WTC11 (cell line): Measurements from ENCODE around the gene TRIM29. TPM values are rescaled to one million over a fixed set of nuclear protein-coding genes. Genes with fewer than 3 reads are reported as not detected.
"Not testable (repeated sequence)": the region's sequence is repeated elsewhere in the genome, so short reads cannot be mapped to it uniquely, and the experiment has no call there.

Experiments used
- ATAC-seq: fragments of 200-7000 bp; cut with Tn5 transposase; 2 replicates; pipeline ENCODE4 v1.10.0; 2021; ENCODE audit warnings: mild to moderate bottlenecking, moderate library complexity
- CTCF ChIA-PET: fragments of 300-600 bp; sonication (Branson Sonifier 250); formaldehyde crosslinking; loops from one replicate; lab custom pipeline; 2021; ENCODE audit warnings: antibody characterized with exemption; lab: Charles Lee
- POLR2A ChIA-PET: fragments of 350-600 bp; sonication (Branson Sonifier 250); formaldehyde crosslinking; loops from one replicate; lab custom pipeline; 2021; ENCODE audit warnings: antibody characterized with exemption; lab: Charles Lee
- DNase-seq: peaks from one replicate; pipeline ENCODE4 v3.0.0; 2021; ENCODE audit warnings: low spot score
- H3K27ac Mint-ChIP-seq: 2 replicates; pipeline ENCODE4 v1.8.0; 2021; ENCODE audit warnings: mixed read lengths
- H3K27me3 Mint-ChIP-seq: 2 replicates; pipeline ENCODE4 v1.8.0; 2021; ENCODE audit warnings: low read depth, mild to moderate bottlenecking, moderate library complexity, mixed read lengths
- H3K36me3 Mint-ChIP-seq: 2 replicates; pipeline ENCODE4 v1.8.0; 2021; ENCODE audit warnings: mixed read lengths
- H3K4me1 Mint-ChIP-seq: 2 replicates; pipeline ENCODE4 v1.8.0; 2022; ENCODE audit warnings: mixed read lengths
- H3K4me3 Mint-ChIP-seq: 2 replicates; pipeline ENCODE4 v1.8.0; 2021; ENCODE audit warnings: mild to moderate bottlenecking, moderate library complexity, mixed read lengths
- H3K9me3 Mint-ChIP-seq: 2 replicates; pipeline ENCODE4 v1.8.0; 2021; ENCODE audit warnings: mixed read lengths
- CREB1 ChIP-seq: sonication (generic); formaldehyde crosslinking; IDR thresholded peaks from 2 replicates; pipeline ENCODE4 v1.8.0; 2023; ENCODE audit warnings: mild to moderate bottlenecking, missing genetic modification reagents
- FOXJ3 ChIP-seq: sonication (generic); formaldehyde crosslinking; IDR thresholded peaks from 2 replicates; pipeline ENCODE4 v1.9.0; 2021; ENCODE audit warnings: missing genetic modification reagents, mild to moderate bottlenecking, borderline replicate concordance
- GTF2I ChIP-seq: fragments of 250-450 bp; sonication (Bioruptor Pico); conservative IDR thresholded peaks from 2 replicates; pipeline ENCODE4 v1.4.0; 2021; ENCODE audit warnings: mild to moderate bottlenecking
- MYBL2 ChIP-seq: sonication (generic); formaldehyde crosslinking; IDR thresholded peaks from 2 replicates; pipeline ENCODE4 v1.8.1; 2023; ENCODE audit warnings: mild to moderate bottlenecking, moderate library complexity, missing genetic modification reagents
- NFE2L1 ChIP-seq: sonication (generic); formaldehyde crosslinking; IDR thresholded peaks from 2 replicates; pipeline ENCODE4 v1.8.1; 2023; ENCODE audit warnings: missing genetic modification reagents
- OVOL2 ChIP-seq: fragments of 250-450 bp; sonication (Bioruptor Pico); IDR thresholded peaks from 2 replicates; pipeline ENCODE4 v1.9.0; 2021; ENCODE audit warnings: mild to moderate bottlenecking, borderline replicate concordance
- SMAD3 ChIP-seq: sonication (generic); formaldehyde crosslinking; IDR thresholded peaks from 2 replicates; pipeline ENCODE4 v1.8.0; 2022; ENCODE audit warnings: missing genetic modification reagents, mild to moderate bottlenecking, borderline replicate concordance
- SOX15 ChIP-seq: fragments of 250-450 bp; sonication (Bioruptor Pico); IDR thresholded peaks from 2 replicates; pipeline ENCODE4 v1.9.0; 2021; ENCODE audit warnings: mild to moderate bottlenecking
- ZNF232 ChIP-seq: sonication (generic); formaldehyde crosslinking; IDR thresholded peaks from 2 replicates; pipeline ENCODE4 v1.8.0; 2022; ENCODE audit warnings: mild to moderate bottlenecking, missing genetic modification reagents
- total RNA-seq: library from RNA; stranded (reverse); gene quantifications from 3 replicates; pipeline ENCODE4 v1.2.3, GENCODE V29; 2021
- TF ChIP-seq, protein P1 (sequence below): sonication (generic); formaldehyde crosslinking; IDR thresholded peaks from 2 replicates; pipeline ENCODE4 v1.8.1; 2023; ENCODE audit warnings: mild to moderate bottlenecking, missing genetic modification reagents
- TF ChIP-seq, protein P2 (sequence below): sonication (generic); formaldehyde crosslinking; IDR thresholded peaks from 2 replicates; pipeline ENCODE4 v1.8.0; 2022; ENCODE audit warnings: mild to moderate bottlenecking, missing genetic modification reagents
- TF ChIP-seq, protein P3 (sequence below): sonication (generic); formaldehyde crosslinking; IDR thresholded peaks from 2 replicates; pipeline ENCODE4 v1.8.0; 2022; ENCODE audit warnings: mild to moderate bottlenecking, missing genetic modification reagents
- TF ChIP-seq, protein P4 (sequence below): sonication (generic); formaldehyde crosslinking; IDR thresholded peaks from 2 replicates; pipeline ENCODE4 v1.8.1; 2022; ENCODE audit warnings: mild to moderate bottlenecking, moderate library complexity, missing genetic modification reagents
- TF ChIP-seq, protein P5 (sequence below): sonication (generic); formaldehyde crosslinking; IDR thresholded peaks from 2 replicates; pipeline ENCODE4 v1.8.1; 2023; ENCODE audit warnings: mild to moderate bottlenecking, missing genetic modification reagents

Gene TRIM29
- total RNA-seq, 1 experiment from 2014 or later, result 0.11 TPM

DNA sequence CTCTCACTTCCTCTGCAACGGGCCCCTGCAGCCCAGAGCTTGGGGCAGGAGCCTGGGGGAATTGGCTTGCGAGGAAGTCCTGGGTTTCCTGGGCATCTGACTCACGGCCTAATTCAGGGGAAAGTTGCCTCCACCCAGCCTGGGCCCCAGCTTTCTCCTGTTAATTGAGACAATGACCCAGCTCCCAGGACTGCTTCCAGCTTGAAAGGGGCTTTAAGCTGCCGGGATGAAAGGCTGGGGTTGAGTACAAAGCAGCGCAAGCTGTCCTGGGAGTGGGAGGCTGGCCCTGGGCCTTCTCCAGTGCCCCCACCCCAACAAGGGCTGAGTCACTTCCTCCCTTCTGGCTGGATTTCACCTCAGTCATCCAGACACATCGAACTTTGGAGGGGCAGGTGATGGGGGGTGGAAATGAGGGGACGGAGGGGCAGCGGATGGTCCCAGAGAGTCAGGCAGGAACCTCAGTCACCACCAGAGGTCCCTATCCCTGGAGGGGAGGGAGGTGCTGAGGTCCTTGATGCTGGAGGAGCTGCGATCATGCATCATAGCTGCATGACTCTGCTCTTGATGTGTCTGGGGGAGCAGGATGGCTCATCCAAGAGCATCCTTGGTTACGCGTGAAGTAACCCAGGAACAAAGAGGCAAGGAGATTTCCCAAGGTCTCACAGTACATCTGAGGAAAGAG lies 42.8 kb upstream of the TRIM29 start (continued):
- TF ChIP-seq, protein P1, sequence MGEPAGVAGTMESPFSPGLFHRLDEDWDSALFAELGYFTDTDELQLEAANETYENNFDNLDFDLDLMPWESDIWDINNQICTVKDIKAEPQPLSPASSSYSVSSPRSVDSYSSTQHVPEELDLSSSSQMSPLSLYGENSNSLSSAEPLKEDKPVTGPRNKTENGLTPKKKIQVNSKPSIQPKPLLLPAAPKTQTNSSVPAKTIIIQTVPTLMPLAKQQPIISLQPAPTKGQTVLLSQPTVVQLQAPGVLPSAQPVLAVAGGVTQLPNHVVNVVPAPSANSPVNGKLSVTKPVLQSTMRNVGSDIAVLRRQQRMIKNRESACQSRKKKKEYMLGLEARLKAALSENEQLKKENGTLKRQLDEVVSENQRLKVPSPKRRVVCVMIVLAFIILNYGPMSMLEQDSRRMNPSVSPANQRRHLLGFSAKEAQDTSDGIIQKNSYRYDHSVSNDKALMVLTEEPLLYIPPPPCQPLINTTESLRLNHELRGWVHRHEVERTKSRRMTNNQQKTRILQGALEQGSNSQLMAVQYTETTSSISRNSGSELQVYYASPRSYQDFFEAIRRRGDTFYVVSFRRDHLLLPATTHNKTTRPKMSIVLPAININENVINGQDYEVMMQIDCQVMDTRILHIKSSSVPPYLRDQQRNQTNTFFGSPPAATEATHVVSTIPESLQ, result no peak

DNA sequence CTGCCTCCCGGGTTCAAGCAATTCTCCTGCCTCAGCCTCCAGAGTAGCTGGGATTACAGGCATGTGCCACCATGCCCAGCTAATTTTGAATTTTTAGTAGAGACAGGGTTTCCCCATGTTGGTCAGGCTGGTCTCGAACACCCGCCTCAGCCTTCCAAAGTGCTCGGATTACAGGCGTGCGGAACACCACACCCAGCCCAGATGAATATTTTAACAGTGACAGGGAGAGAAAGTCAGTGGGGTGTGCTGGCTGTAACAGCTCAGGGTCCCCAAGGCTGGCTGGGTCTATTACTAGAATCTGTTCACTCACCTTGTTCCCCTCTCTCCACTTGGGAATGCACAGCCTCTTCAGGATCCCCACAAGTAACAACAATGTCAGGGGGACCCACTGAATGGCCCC lies 42.1 kb upstream of the TRIM29 start:
- not testable (repeated sequence) for DNase-seq, H3K36me3 Mint-ChIP-seq, H3K27ac Mint-ChIP-seq, ATAC-seq, H3K9me3 Mint-ChIP-seq, H3K4me3 Mint-ChIP-seq
- H3K4me1 Mint-ChIP-seq, result peaks cover 12% of the 10 kb centered on the region
- CTCF ChIA-PET, result interaction anchor here (0.9 to 5.7 kb wide), 16 partner anchors 8 to 124 kb away, joined by 3 to 109 read pairs (median 12); partner anchors contain the start of genes OAF and POU2F3
- POLR2A ChIA-PET, result interaction anchor here (0.7 to 1.9 kb wide), 2 partner anchors 33 to 138 kb away, joined by 3 to 4 read pairs; no protein-coding TSS in a partner anchor
- H3K27me3 Mint-ChIP-seq, result peaks cover 82% of the 10 kb centered on the region

DNA sequence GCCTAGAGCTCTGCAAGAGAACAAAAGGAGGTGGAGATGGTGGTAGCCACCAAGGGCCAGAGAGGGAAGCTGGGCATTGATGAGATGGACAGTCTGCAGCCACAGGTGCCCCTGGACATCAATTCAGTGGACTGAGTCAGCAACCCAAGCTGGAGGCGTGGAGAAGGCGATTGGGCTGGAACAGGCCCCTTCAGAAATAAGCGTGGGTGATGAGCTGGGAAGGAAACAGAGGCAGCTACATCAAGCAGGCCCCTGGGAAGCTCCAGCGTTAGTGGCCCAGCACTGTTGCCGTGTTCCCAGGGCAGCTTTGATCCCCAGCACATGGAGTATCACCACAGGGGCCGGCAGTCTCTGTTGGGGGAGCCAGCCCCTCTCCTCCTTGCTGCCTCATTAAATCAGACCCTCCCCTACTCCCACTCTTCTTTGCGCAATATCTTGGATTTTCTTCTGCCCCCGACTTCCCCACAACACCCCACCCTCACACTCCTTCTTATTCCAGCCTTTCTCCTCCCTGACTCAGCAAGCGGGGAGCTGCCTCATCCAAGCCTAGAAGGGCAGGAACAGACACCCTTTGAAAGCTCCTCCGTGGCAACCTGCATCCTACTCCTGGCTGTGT lies 41.3 kb upstream of the TRIM29 start:
- Mint-ChIP-seq H3K4me3 (no peak overlapping the region), H3K4me1 (peaks cover 10% of the 10 kb centered on the region), H3K9me3 (no peaks in the 10 kb centered on the region), H3K27ac (no peak overlapping the region), H3K36me3 (no peaks in the 10 kb centered on the region), H3K27me3 (peaks cover 84% of the 10 kb centered on the region)
- no peak for DNase-seq
- no peak for ATAC-seq
- CTCF ChIA-PET, result interaction anchor here (0.8 to 5.7 kb wide), 10 partner anchors 9 to 123 kb away, joined by 3 to 109 read pairs (median 16); no protein-coding TSS in a partner anchor
- POLR2A ChIA-PET, result interaction anchor here (1.9 kb wide), 1 partner anchor 33 kb away, joined by 4 read pairs; no protein-coding TSS in a partner anchor
- TF ChIP-seq SMAD3 (CRISPR knock-in tag) (no peak), FOXJ3 (CRISPR knock-in tag) (no peak), GTF2I (CRISPR knock-in tag) (no peak), ZNF232 (no peak), NFE2L1 (CRISPR knock-in tag) (no peak), SOX15 (CRISPR knock-in tag) (no peak)
- TF ChIP-seq, protein P2, sequence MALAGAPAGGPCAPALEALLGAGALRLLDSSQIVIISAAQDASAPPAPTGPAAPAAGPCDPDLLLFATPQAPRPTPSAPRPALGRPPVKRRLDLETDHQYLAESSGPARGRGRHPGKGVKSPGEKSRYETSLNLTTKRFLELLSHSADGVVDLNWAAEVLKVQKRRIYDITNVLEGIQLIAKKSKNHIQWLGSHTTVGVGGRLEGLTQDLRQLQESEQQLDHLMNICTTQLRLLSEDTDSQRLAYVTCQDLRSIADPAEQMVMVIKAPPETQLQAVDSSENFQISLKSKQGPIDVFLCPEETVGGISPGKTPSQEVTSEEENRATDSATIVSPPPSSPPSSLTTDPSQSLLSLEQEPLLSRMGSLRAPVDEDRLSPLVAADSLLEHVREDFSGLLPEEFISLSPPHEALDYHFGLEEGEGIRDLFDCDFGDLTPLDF, result no peak
- TF ChIP-seq, protein P3, sequence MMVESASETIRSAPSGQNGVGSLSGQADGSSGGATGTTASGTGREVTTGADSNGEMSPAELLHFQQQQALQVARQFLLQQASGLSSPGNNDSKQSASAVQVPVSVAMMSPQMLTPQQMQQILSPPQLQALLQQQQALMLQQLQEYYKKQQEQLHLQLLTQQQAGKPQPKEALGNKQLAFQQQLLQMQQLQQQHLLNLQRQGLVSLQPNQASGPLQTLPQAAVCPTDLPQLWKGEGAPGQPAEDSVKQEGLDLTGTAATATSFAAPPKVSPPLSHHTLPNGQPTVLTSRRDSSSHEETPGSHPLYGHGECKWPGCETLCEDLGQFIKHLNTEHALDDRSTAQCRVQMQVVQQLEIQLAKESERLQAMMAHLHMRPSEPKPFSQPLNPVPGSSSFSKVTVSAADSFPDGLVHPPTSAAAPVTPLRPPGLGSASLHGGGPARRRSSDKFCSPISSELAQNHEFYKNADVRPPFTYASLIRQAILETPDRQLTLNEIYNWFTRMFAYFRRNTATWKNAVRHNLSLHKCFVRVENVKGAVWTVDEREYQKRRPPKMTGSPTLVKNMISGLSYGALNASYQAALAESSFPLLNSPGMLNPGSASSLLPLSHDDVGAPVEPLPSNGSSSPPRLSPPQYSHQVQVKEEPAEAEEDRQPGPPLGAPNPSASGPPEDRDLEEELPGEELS (CRISPR knock-in tag), result no peak
- TF ChIP-seq, protein P4, sequence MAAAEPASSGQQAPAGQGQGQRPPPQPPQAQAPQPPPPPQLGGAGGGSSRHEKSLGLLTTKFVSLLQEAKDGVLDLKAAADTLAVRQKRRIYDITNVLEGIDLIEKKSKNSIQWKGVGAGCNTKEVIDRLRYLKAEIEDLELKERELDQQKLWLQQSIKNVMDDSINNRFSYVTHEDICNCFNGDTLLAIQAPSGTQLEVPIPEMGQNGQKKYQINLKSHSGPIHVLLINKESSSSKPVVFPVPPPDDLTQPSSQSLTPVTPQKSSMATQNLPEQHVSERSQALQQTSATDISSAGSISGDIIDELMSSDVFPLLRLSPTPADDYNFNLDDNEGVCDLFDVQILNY (CRISPR knock-in tag), result no peak

DNA sequence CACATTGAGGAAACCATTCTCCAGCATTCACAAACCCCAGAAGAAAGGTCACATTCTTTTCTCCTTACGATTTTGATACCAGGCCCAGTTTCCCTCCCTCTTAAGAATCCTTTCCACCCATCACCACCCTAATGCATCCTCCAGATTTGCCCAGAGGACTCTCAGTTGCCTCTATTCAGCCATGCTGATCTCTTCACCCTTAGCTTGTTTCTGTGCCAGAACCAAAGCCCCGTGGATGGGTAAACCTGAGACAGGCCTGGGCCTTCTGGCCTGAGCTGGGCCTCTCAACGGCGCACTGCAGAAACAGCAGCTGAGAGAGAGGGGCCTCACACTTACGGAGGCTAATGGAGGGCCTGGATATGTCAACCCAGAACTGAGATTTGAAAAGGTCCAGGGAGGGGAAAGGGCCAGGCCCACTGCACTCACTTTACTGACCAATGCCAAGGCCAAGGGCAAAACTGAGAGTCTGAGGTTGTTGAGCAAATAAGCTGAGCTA lies 40.7 kb upstream of the TRIM29 start:
- ChIA-PET POLR2A (interaction anchor here (1.9 kb wide), 1 partner anchor 34 kb away, joined by 4 read pairs; no protein-coding TSS in a partner anchor), CTCF (interaction anchor here (0.8 to 5.7 kb wide), 9 partner anchors 8 to 124 kb away, joined by 3 to 109 read pairs (median 12); no protein-coding TSS in a partner anchor)
- no peak for DNase-seq
- peaks cover 10% of the 10 kb centered on the region for H3K4me1 Mint-ChIP-seq
- no peaks in the 10 kb centered on the region for H3K36me3 Mint-ChIP-seq
- no peaks in the 10 kb centered on the region for H3K9me3 Mint-ChIP-seq
- no peak for ATAC-seq
- no peak overlapping the region for H3K27ac Mint-ChIP-seq
- peaks cover 85% of the 10 kb centered on the region for H3K27me3 Mint-ChIP-seq
- no peak overlapping the region for H3K4me3 Mint-ChIP-seq
- TF ChIP-seq, protein P5, sequence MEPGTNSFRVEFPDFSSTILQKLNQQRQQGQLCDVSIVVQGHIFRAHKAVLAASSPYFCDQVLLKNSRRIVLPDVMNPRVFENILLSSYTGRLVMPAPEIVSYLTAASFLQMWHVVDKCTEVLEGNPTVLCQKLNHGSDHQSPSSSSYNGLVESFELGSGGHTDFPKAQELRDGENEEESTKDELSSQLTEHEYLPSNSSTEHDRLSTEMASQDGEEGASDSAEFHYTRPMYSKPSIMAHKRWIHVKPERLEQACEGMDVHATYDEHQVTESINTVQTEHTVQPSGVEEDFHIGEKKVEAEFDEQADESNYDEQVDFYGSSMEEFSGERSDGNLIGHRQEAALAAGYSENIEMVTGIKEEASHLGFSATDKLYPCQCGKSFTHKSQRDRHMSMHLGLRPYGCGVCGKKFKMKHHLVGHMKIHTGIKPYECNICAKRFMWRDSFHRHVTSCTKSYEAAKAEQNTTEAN (CRISPR knock-in tag), result no peak
- no peak for TF ChIP-seq CREB1
- TF ChIP-seq, protein P1, result no peak
- no peak for TF ChIP-seq MYBL2 (CRISPR knock-in tag)
- TF ChIP-seq OVOL2 (CRISPR knock-in tag), result no peak
- TF ChIP-seq, protein P3 (CRISPR knock-in tag), result no peak
